Measurements from ENCODE around the gene STRIP1. TPM values are rescaled to one million over a fixed set of nuclear protein-coding genes. Genes with fewer than 3 reads are reported as not detected.

STRIP1 gene
- total and polyA plus RNA-seq, 2 donors (not counting 3 experiments of a cell fraction or from before 2014, with no cell fraction given): 26.2 to 42.1 TPM

DNA sequence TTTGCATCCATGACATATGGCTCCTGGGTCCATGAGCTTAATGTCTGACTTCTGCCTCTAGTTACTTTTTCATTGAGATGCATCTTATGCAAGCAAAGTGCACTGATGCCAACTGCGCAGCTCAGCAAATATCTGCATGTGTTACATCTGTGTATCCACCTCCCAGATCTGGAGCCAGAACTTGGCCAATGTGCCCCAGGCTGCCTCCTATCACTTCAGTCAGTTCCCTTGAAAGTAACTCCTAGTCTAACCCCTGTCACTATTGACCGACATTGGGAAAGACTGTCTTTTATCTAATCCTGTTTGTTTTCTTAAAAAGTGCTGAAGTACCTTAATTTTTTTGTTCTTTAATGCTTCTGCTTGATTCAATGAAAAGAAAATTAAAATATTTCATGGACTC, 58.6 kb downstream of the STRIP1 start:
- no peak overlapping the region for H3K4me2 ChIP-seq (ENCODE audit: insufficient read depth, low read length)
- H4K20me1 ChIP-seq (replicated peaks; ENCODE audit: control insufficient read depth, extremely low read depth, insufficient read depth, low read length): no peaks in the 10 kb centered on the region
- intact Hi-C loops (cut with micrococcal nuclease): no loop called here
- H3K27ac ChIP-seq (ENCODE audit: insufficient read depth, low read depth, low read length): no peak overlapping the region
- H3K27me3 ChIP-seq (ENCODE audit: control insufficient read depth in 2 of 2, insufficient read depth in 2 of 2, low read length in 2 of 2): peaks cover 3 to 11% of the 10 kb centered on the region in 2 experiments
- no peaks in the 10 kb centered on the region for H3K36me3 ChIP-seq (ENCODE audit: control insufficient read depth in 2 of 2, extremely low read depth in 1 of 2, insufficient read depth in 2 of 2, low read length in 2 of 2)
- DNase-seq (ENCODE audit: low read depth, low spot score) (no peak), FAIRE-seq (no peak)
- ChIA-PET CTCF (interaction anchor here (1.0 to 8.3 kb wide), 3 partner anchors 10 to 104 kb away, joined by 3 to 272 read pairs (median 3); no protein-coding TSS in a partner anchor), POLR2A (no interaction called here)
- H3K4me3 ChIP-seq (replicated peaks in 1 of 3; ENCODE audit: insufficient read depth in 1 of 3, low read depth in 1 of 3, low read length in 3 of 3): no peak overlapping the region
- H3K9me1 ChIP-seq (replicated peaks; ENCODE audit: control insufficient read depth, extremely low read depth, insufficient read depth, low read length): no peaks in the 10 kb centered on the region
- no peak overlapping the region for H2AFZ ChIP-seq (ENCODE audit: low read depth, low read length)
- TF ChIP-seq POLR2A (IDR thresholded peaks at IDR 0.05; ENCODE audit: low read depth, low read length) (no peak), GATA2 (IDR thresholded peaks at IDR 0.05; ENCODE audit: insufficient read depth, insufficient read length, low read depth, low read length) (no peak), MYC (IDR thresholded peaks at IDR 0.05; ENCODE audit: low read depth, low read length) (no peak), EZH2 (IDR thresholded peaks at IDR 0.05; ENCODE audit: borderline replicate concordance, low read depth, low read length, severe bottlenecking) (no peak), FOS (IDR thresholded peaks at IDR 0.05; ENCODE audit: borderline replicate concordance, insufficient read depth, low read length) (no peak), JUN (IDR thresholded peaks at IDR 0.05; ENCODE audit: borderline replicate concordance, insufficient read depth, insufficient read length, low read depth) (no peak), POLR2AphosphoS5 (IDR thresholded peaks at IDR 0.05; ENCODE audit: insufficient read depth, low read depth, low read length) (no peak)
- TF ChIP-seq, protein P1, sequence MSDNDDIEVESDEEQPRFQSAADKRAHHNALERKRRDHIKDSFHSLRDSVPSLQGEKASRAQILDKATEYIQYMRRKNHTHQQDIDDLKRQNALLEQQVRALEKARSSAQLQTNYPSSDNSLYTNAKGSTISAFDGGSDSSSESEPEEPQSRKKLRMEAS (IDR thresholded peaks at IDR 0.05; ENCODE audit: insufficient read depth, insufficient read length): no peak
- TF ChIP-seq, protein P2, sequence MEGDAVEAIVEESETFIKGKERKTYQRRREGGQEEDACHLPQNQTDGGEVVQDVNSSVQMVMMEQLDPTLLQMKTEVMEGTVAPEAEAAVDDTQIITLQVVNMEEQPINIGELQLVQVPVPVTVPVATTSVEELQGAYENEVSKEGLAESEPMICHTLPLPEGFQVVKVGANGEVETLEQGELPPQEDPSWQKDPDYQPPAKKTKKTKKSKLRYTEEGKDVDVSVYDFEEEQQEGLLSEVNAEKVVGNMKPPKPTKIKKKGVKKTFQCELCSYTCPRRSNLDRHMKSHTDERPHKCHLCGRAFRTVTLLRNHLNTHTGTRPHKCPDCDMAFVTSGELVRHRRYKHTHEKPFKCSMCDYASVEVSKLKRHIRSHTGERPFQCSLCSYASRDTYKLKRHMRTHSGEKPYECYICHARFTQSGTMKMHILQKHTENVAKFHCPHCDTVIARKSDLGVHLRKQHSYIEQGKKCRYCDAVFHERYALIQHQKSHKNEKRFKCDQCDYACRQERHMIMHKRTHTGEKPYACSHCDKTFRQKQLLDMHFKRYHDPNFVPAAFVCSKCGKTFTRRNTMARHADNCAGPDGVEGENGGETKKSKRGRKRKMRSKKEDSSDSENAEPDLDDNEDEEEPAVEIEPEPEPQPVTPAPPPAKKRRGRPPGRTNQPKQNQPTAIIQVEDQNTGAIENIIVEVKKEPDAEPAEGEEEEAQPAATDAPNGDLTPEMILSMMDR (IDR thresholded peaks at IDR 0.05; ENCODE audit: extremely low read depth in 1 of 2, insufficient read depth in 1 of 2, low read depth in 1 of 2, low read length in 2 of 2): no peak
- H3K4me1 ChIP-seq (ENCODE audit: control insufficient read depth, extremely low read depth, insufficient read depth, low read length): no peaks in the 10 kb centered on the region
- H3K9ac ChIP-seq (replicated peaks; ENCODE audit: extremely low read depth, insufficient read depth, low read length): no peak overlapping the region
- dilution Hi-C loops (cut with MboI; ENCODE audit: extremely low pct_ligation_motif_present, low sequenced_read_pairs): no loop called here
- no peaks in the 10 kb centered on the region for H3K79me2 ChIP-seq (ENCODE audit: control insufficient read depth, insufficient read depth, low read length)
- BruUV-seq (replicated peaks): no TSS peak
- H3K9me3 ChIP-seq (replicated peaks; ENCODE audit: control insufficient read depth, insufficient read depth, low read length): no peaks in the 10 kb centered on the region

Data from endothelial cell of umbilical vein (primary cell).